MG63 (cell line): ENCODE data around the gene ITGB7. TPM values are rescaled to one million over a fixed set of nuclear protein-coding genes. Genes with fewer than 3 reads are reported as not detected.
"Not testable (repeated sequence)": the region's sequence is repeated elsewhere in the genome, so short reads cannot be mapped to it uniquely, and the experiment has no call there.

Experiments
- DNase-seq: peaks from one replicate; pipeline ENCODE4 v3.0.0-alpha.2; 2020
- H3K27me3 ChIP-seq: fragments of 250-450 bp; sonication (Bioruptor Pico); 2 replicates; pipeline ENCODE4 v1.5.1; 2020; ENCODE audit warnings: mild to moderate bottlenecking, moderate library complexity
- H3K36me3 ChIP-seq: fragments of 250-450 bp; sonication (Bioruptor Pico); 2 replicates; pipeline ENCODE4 v1.5.1; 2020; ENCODE audit warnings: mild to moderate bottlenecking, moderate library complexity
- H3K4me3 ChIP-seq: fragments of 250-450 bp; sonication (Bioruptor Pico); 2 replicates; pipeline ENCODE4 v1.5.1; 2020; ENCODE audit warnings: mild to moderate bottlenecking, moderate library complexity
- H3K9me3 ChIP-seq: fragments of 250-450 bp; sonication (Bioruptor Pico); 2 replicates; pipeline ENCODE4 v1.5.1; 2020; ENCODE audit warnings: mild to moderate bottlenecking, moderate library complexity
- total RNA-seq: library from RNA; depleted of rRNA; stranded (reverse); fragments of >200 nt; shearing (Covaris generic); gene quantifications from 2 replicates; pipeline ENCODE4 v1.2.3, GENCODE V29; 2014; ENCODE audit warnings: low replicate concordance

Gene ITGB7
- total RNA-seq, 1 experiment from 2014 or later, result not detected

DNA sequence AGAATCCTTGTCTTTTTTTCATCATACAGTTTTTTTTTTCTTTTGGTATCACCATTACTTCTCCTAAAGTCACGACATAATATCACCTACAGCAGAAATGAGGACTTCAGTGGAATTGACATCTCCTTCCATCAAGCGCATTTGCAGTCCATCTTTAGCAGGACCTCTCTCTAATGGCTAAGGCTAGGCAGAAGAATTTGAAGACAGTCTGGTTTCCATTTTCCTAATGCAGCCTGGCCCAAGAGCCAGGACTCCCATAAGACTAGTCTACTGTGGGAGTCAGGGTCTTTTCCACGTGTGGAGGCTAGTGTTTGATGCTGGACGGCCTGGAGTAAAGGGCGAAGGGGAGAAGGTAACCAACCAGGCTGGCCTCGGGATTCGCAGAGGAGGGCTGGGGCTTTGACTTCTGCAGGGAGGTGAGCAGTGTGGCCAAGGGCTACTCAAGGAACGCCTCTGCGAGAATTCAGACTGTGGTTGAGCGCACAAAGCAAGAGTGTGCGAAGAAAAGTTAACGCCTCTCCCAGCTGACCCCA is 27.3 kb downstream of the ITGB7 start:
- Histone ChIP-seq H3K36me3 (peaks cover 33% of the 10 kb centered on the region), H3K9me3 (no peaks in the 10 kb centered on the region), H3K27me3 (no peaks in the 10 kb centered on the region), H3K4me3 (peak overlapping the region; percentile 96)
- no peak for DNase-seq

GRCh38 chr12:53178803-53179202 is 28.2 kb downstream of the ITGB7 start:
- not testable (repeated sequence) for H3K4me3 ChIP-seq, DNase-seq, H3K9me3 ChIP-seq, H3K27me3 ChIP-seq
- H3K36me3 ChIP-seq, result peaks cover 26% of the 10 kb centered on the region

GRCh38 chr12:53177447-53177846 is 29.6 kb downstream of the ITGB7 start:
- DNase-seq, result not testable (repeated sequence)

DNA sequence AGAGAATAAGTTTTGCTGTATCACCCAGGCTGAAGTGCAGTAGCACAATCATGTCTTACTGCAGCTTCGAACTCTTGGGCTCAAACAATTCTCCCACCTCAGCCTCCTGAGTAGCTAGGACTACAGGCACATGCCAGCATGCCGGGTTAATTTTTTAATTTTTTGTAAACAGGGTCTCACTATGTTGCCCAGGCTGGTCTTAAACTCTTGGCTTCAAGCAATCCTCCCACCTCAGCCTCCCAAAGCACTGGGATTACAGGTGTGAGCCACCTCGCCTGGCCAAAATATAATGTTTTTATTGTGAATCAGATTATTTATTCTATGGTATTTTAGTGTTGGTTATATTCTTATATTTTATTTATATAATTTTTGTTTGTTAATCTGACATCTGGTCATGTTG is 30.3 kb downstream of the ITGB7 start:
- no peak for DNase-seq
- H3K27me3 ChIP-seq, result no peaks in the 10 kb centered on the region
- H3K4me3 ChIP-seq, result no peak overlapping the region

More at GRCh38 chr12:53177447-53177846, 29.6 kb downstream of the ITGB7 start:
- H3K9me3 ChIP-seq, H3K27me3 ChIP-seq, H3K4me3 ChIP-seq: not testable (repeated sequence)
- peaks cover 12% of the 10 kb centered on the region for H3K36me3 ChIP-seq

GRCh38 chr12:53174881-53175491 is 32.1 kb downstream of the ITGB7 start:
- H3K9me3 ChIP-seq, result no peaks in the 10 kb centered on the region
- DNase-seq, result peak; percentile 26

More for the DNA sequence above, 30.3 kb downstream of the ITGB7 start:
- Histone ChIP-seq H3K36me3 (peaks cover 5% of the 10 kb centered on the region), H3K9me3 (no peaks in the 10 kb centered on the region)

DNA sequence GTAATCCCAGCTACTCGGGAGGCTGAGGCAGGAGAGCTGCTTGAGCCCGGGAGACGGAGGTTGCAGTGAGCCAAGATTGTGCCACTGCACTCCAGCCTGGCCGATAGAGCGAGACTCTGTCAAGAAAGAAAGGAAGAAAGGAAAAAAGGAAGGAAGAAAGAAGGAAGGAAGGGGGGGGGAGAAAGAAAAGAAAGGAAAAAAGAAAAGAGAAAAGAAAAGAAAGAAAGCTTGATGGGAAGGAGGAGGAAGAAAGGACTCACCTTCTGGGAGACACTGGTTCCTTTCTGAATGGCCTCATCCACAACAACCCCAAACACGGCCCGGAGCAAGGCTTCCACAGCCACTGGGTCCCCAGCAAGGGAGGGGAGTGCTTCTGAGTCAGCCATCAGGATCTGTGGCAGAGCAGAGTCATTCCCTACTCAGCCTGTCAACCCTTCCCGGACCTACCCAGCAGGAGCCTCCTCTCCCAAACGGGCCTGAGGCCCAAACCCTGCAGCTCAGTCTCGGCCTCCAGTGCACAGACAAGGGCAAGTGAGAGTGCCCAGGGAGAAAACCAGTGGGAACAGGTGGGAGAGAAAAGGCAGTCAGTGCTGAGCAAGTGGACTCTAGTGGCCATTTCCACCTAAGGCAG is 33.9 kb downstream of the ITGB7 start:
- no peak for DNase-seq
- Histone ChIP-seq H3K36me3 (no peaks in the 10 kb centered on the region), H3K27me3 (no peaks in the 10 kb centered on the region), H3K4me3 (no peak overlapping the region), H3K9me3 (no peaks in the 10 kb centered on the region)

More at GRCh38 chr12:53174881-53175491, 32.1 kb downstream of the ITGB7 start:
- H3K36me3 ChIP-seq, result no peaks in the 10 kb centered on the region
- no peak overlapping the region for H3K4me3 ChIP-seq
- H3K27me3 ChIP-seq, result no peaks in the 10 kb centered on the region

- Histone ChIP-seq H3K27me3 (no peaks in the 10 kb centered on the region), H3K4me3 (no peak overlapping the region), H3K9me3 (no peaks in the 10 kb centered on the region), H3K36me3 (no peaks in the 10 kb centered on the region)
- peak; percentile 66 for DNase-seq
Observed at GRCh38 chr12:53172352-53172751, 34.7 kb downstream of the ITGB7 start.

DNA sequence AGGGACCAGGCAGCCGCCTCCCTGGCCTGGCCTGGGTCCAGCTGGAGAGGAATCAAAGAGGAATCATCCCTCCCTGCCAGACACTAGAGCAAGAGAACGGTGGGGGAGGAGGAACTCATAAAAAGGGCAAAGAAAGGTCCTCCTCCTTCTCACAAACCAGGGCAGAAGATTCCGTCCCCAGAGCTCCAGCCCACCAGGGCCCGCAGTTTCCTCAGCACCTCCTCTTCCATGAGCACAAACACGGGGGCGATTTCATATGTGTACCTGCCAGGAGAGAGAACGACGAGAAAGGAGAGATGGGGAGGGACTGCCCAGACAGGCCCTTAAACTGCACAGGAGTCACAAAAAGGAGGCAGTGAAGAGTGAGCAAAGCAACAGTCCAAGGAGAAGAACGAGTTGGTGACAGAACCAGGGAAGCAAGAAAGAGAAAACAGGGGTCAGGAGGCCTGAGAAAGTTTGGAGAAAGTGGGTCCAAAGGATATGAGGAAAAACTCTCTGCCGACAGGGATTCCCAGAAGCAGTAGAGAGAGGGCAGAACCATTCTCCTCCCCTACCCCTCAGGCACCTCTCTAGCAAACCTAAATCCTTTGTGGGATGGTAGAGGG is 35.2 kb downstream of the ITGB7 start:
- Histone ChIP-seq H3K27me3 (no peaks in the 10 kb centered on the region), H3K4me3 (no peak overlapping the region), H3K9me3 (no peaks in the 10 kb centered on the region), H3K36me3 (no peaks in the 10 kb centered on the region)
- no peak for DNase-seq

- H3K4me3 ChIP-seq, result no peak overlapping the region
- H3K27me3 ChIP-seq, result no peaks in the 10 kb centered on the region
- DNase-seq, result no peak
- H3K36me3 ChIP-seq, result no peaks in the 10 kb centered on the region
- no peaks in the 10 kb centered on the region for H3K9me3 ChIP-seq
Observed at GRCh38 chr12:53170876-53171724, 36.0 kb downstream of the ITGB7 start.

GRCh38 chr12:53170215-53170614 is 36.8 kb downstream of the ITGB7 start:
- Histone ChIP-seq H3K27me3 (no peaks in the 10 kb centered on the region), H3K4me3 (no peak overlapping the region), H3K36me3 (no peaks in the 10 kb centered on the region), H3K9me3 (no peaks in the 10 kb centered on the region)
- DNase-seq, result no peak

DNA sequence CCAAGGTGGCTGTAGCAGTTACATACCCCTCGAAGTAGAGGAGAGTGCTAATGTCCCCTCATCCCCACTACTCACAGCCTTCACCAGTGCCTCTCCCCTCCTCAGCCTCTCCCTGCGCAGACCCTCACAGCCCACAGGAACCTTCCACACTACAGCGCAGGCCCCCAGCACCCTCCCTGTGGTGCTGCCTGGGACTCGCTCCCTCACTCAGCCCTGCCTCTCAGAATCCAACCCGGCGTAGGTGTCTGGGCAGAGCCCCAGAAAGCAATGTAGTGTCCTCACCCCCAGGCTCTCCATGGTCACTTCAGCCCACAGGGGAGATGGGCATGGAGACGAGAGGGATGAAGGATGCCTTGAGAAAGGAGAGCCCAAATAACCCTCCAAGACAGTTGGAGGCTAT is 37.4 kb downstream of the ITGB7 start:
- Histone ChIP-seq H3K4me3 (no peak overlapping the region), H3K27me3 (no peaks in the 10 kb centered on the region), H3K36me3 (no peaks in the 10 kb centered on the region), H3K9me3 (no peaks in the 10 kb centered on the region)
- no peak for DNase-seq

DNA sequence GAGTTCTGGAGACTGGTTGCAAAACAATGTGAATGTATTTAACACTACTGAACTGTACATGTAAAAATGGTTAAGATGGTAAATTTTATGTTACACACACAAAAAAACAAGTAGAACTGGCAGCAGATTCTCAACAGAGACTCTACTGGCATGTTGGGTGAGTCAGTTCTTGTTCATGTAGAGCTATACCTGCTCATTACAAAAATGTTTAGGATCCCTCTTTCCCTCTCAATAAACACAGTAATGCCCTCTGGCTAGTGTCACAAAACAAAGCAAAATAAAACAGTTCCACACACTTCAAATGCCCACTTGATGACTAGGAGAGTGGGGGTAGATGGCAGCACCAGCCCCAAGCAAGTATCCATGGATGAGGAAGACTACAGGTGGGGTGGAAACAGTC is 40.2 kb downstream of the ITGB7 start:
- Histone ChIP-seq H3K27me3 (no peaks in the 10 kb centered on the region), H3K9me3 (no peaks in the 10 kb centered on the region), H3K36me3 (no peaks in the 10 kb centered on the region), H3K4me3 (no peak overlapping the region)
- no peak for DNase-seq

GRCh38 chr12:53163008-53163407 is 44.0 kb downstream of the ITGB7 start:
- not testable (repeated sequence) for H3K27me3 ChIP-seq, H3K36me3 ChIP-seq, H3K9me3 ChIP-seq, DNase-seq, H3K4me3 ChIP-seq

DNA sequence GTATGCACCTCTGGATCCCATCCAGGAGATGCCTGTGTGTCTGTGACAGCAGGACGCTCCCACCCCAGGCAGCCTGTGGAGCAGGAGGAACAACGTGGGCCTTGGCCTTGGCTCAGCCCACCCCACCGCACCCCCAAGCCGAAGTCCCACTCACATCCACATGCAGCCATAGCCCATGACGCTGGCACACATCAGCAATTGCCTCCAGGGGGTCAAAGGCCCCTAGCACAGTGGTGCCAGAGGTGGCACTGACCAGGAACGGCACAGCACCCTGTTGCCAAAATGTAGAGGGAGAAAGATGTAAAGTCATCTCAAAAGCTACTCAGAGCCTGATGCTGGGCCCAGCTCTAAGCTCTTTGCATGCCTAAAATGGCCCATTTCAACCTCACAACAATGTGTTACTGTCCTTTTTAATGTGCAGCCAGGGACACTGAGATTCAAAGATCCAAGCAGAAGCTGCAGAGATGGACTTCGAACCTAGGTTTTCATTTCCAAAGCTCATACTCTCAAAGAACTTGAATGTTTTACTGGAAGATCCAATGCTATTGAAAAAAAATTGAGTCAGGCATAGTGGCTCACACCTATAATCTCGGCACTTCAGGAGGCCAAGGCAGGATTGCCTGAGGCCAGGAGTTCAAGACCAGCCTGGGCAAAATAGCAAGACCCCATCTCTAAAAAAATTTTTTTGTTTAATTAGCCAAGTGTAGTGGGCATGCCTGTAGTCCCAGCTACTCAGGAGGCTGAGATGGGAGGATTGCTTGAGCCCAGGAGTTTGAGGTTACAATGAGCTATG is 45.7 kb downstream of the ITGB7 start:
- Histone ChIP-seq H3K9me3 (no peaks in the 10 kb centered on the region), H3K4me3 (no peak overlapping the region), H3K27me3 (no peaks in the 10 kb centered on the region), H3K36me3 (0 out of 2 replicates have a peak, but pooled peaks cover 4% of the 10 kb centered on the region)
- DNase-seq, result no peak

GRCh38 chr12:53160673-53161072 is 46.4 kb downstream of the ITGB7 start:
- 0 out of 2 replicates have a peak, but pooled peaks cover 4% of the 10 kb centered on the region for H3K36me3 ChIP-seq
- no peaks in the 10 kb centered on the region for H3K27me3 ChIP-seq
- DNase-seq, result no peak
- no peak overlapping the region for H3K4me3 ChIP-seq
- H3K9me3 ChIP-seq, result no peaks in the 10 kb centered on the region

GRCh38 chr12:53160000-53160399 is 47.1 kb downstream of the ITGB7 start:
- no peaks in the 10 kb centered on the region for H3K9me3 ChIP-seq
- H3K36me3 ChIP-seq, result 0 out of 2 replicates have a peak, but pooled peaks cover 4% of the 10 kb centered on the region
- H3K4me3 ChIP-seq, result no peak overlapping the region
- DNase-seq, result no peak
- H3K27me3 ChIP-seq, result no peaks in the 10 kb centered on the region
